GM21447 (cell line): ENCODE results near the gene KMT2D.

ENCODE experiments used
- ATAC-seq: cut with Tn5 transposase; IDR thresholded peaks from one replicate; pipeline ENCODE4 v1.9.1; 2021; ENCODE audit not compliant: unreplicated experiment

Gene KMT2D

GRCh38 chr12:49060237-49061156 lies at the start of gene KMT2D:
Gene KMT2D, minus strand, starts transcription at chr12:49060794. Its CDS starts 5,470 bp downstream, at chr12:49055324.
- peak; percentile 45 for ATAC-seq

GRCh38 chr12:49109641-49110463 lies 49.3 kb upstream of the KMT2D start:
- peak; percentile 18 for ATAC-seq

- ATAC-seq, result no peak
Measured at GRCh38 chr12:49108958-49109404, 48.4 kb upstream of the KMT2D start.

GRCh38 chr12:49105504-49106084 lies 45.0 kb upstream of the KMT2D start:
- no peak for ATAC-seq

- no peak for ATAC-seq
Measured at GRCh38 chr12:49104822-49105221, 44.2 kb upstream of the KMT2D start.

GRCh38 chr12:49100380-49100779 lies 39.8 kb upstream of the KMT2D start:
- no peak for ATAC-seq

- no peak for ATAC-seq
Measured at GRCh38 chr12:49098703-49099102, 38.1 kb upstream of the KMT2D start.

- ATAC-seq, result no peak
Measured at GRCh38 chr12:49098035-49098451, 37.4 kb upstream of the KMT2D start.

- ATAC-seq, result no peak
Measured at GRCh38 chr12:49097381-49097780, 36.8 kb upstream of the KMT2D start.

- ATAC-seq, result no peak
Measured at GRCh38 chr12:49094975-49095365, 34.4 kb upstream of the KMT2D start.

GRCh38 chr12:49094160-49094974 lies 33.8 kb upstream of the KMT2D start, which contains the start of gene DHH:
Gene DHH, minus strand, starts transcription at chr12:49094801. Its CDS starts 289 bp downstream, at chr12:49094512.
- ATAC-seq, result no peak

- ATAC-seq, result no peak
Measured at GRCh38 chr12:49093792-49094159, 33.2 kb upstream of the KMT2D start.

GRCh38 chr12:49092816-49093406 lies 32.3 kb upstream of the KMT2D start:
- ATAC-seq, result no peak

GRCh38 chr12:49092086-49092815 lies 31.7 kb upstream of the KMT2D start:
- ATAC-seq, result no peak

GRCh38 chr12:49091836-49092085 lies 31.2 kb upstream of the KMT2D start:
- ATAC-seq, result no peak

GRCh38 chr12:49091056-49091835 lies 30.7 kb upstream of the KMT2D start:
- ATAC-seq, result no peak

- ATAC-seq, result no peak
Measured at GRCh38 chr12:49089821-49090773, 29.5 kb upstream of the KMT2D start.

GRCh38 chr12:49088932-49089330 lies 28.3 kb upstream of the KMT2D start:
- no peak for ATAC-seq
